Astrocyte (in vitro differentiated cells and primary cell): ENCODE data around the gene KCNK10. TPM values are rescaled to one million over a fixed set of nuclear protein-coding genes. Genes with fewer than 3 reads are reported as not detected.

ENCODE experiments used
- DNase-seq: peaks from one replicate; pipeline ENCODE4 v3.0.0-alpha.2; 2010; ENCODE audit warnings: low read depth
- FAIRE-seq: peaks from 2 replicates; lab custom pipeline; 2011; peaks lifted over from hg19 to GRCh38; lab: Jason Lieb, UNC
- H2AFZ ChIP-seq: 2 replicates; pipeline ENCODE4 v1.6.0; 2012; ENCODE audit warnings: low read depth, low read length, inconsistent platforms
- H3K27ac ChIP-seq: 2 replicates; pipeline ENCODE4 v1.5.1; 2011; ENCODE audit warnings: low read depth, low read length, inconsistent platforms
- H3K27me3 ChIP-seq: 2 replicates; pipeline ENCODE4 v1.6.0; 2011; ENCODE audit warnings: low read length, inconsistent platforms; ENCODE audit not compliant: insufficient read depth
- H3K36me3 ChIP-seq: 2 replicates; pipeline ENCODE4 v1.5.1; 2011; ENCODE audit warnings: low read length, inconsistent platforms; ENCODE audit not compliant: insufficient read depth
- H3K4me1 ChIP-seq: 2 replicates; pipeline ENCODE4 v1.5.1; 2011; ENCODE audit warnings: low read length, inconsistent platforms; ENCODE audit not compliant: insufficient read depth
- H3K4me2 ChIP-seq: 2 replicates; pipeline ENCODE4 v1.6.0; 2012; ENCODE audit warnings: low read length, inconsistent platforms
- H3K4me3 ChIP-seq: 2 replicates; pipeline ENCODE4 v1.5.1; 2011; ENCODE audit warnings: low read depth, mild to moderate bottlenecking, low read length, inconsistent platforms; ENCODE audit not compliant: insufficient read depth
- H3K79me2 ChIP-seq: 2 replicates; pipeline ENCODE4 v1.6.0; 2012; ENCODE audit warnings: mild to moderate bottlenecking, low read length, inconsistent platforms; ENCODE audit not compliant: insufficient read depth
- H3K9ac ChIP-seq: 2 replicates; pipeline ENCODE4 v1.6.0; 2012; ENCODE audit warnings: mild to moderate bottlenecking, low read length, inconsistent platforms
- H3K9me3 ChIP-seq: 2 replicates; pipeline ENCODE4 v1.5.1; 2012; ENCODE audit warnings: low read depth, mild to moderate bottlenecking, low read length, inconsistent platforms; ENCODE audit not compliant: insufficient read depth
- H4K20me1 ChIP-seq: 2 replicates; pipeline ENCODE4 v1.6.0; 2012; ENCODE audit warnings: low read length, inconsistent platforms; ENCODE audit not compliant: insufficient read depth
- H3K27ac Mint-ChIP-seq: one replicate; pipeline ENCODE4 v1.8.0; 2021; ENCODE audit warnings: mild to moderate bottlenecking, mixed read lengths; ENCODE audit not compliant: unreplicated experiment
- H3K27me3 Mint-ChIP-seq: one replicate; pipeline ENCODE4 v1.8.0; 2021; ENCODE audit warnings: low read depth, mixed read lengths; ENCODE audit not compliant: unreplicated experiment
- H3K36me3 Mint-ChIP-seq: one replicate; pipeline ENCODE4 v1.8.0; 2021; ENCODE audit warnings: low read depth, mixed read lengths; ENCODE audit not compliant: unreplicated experiment
- H3K4me1 Mint-ChIP-seq: one replicate; pipeline ENCODE4 v1.8.0; 2021; ENCODE audit warnings: low read depth, mixed read lengths; ENCODE audit not compliant: unreplicated experiment
- H3K4me3 Mint-ChIP-seq: one replicate; pipeline ENCODE4 v1.8.0; 2021; ENCODE audit warnings: mild to moderate bottlenecking, moderate library complexity, mixed read lengths; ENCODE audit not compliant: unreplicated experiment
- H3K9me3 Mint-ChIP-seq: one replicate; pipeline ENCODE4 v1.8.0; 2021; ENCODE audit warnings: mild to moderate bottlenecking, mixed read lengths; ENCODE audit not compliant: unreplicated experiment
- EZH2 ChIP-seq: IDR thresholded peaks from 2 replicates; pipeline ENCODE4 v1.6.1; 2012; ENCODE audit warnings: mild to moderate bottlenecking, low read length, inconsistent platforms; ENCODE audit not compliant: insufficient read depth
- total RNA-seq: library from RNA; stranded (reverse); gene quantifications from 2 replicates; pipeline ENCODE4 v1.2.1, GENCODE V29; 2021
- TF ChIP-seq, protein P1 (sequence below): IDR thresholded peaks from 2 replicates; pipeline ENCODE4 v1.5.1; 2011; ENCODE audit warnings: low read depth, mild to moderate bottlenecking, inconsistent platforms, low read length, moderate library complexity; ENCODE audit not compliant: insufficient read depth

KCNK10 gene
- total RNA-seq, 1 donor from 2014 or later = 0.14 TPM

DNA sequence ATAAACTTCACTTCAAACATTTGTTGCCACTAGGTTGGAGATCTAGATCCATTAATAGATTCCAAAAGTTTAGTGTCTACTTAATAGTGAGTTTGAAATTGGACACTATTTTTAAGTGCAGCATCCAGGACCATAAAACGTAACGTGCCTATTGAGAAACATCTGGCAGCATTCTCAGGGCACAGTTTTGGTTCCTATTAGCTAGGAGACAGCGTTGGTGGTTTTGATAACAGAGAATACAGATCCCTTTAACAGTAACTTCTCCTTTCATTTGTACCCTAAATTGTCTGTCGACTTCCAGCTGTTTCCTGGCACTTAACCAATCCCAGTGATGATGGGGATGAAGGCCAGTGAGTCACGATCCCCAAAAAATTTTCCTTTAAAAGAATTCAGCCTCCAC is 25.8 kb downstream of the KCNK10 start:
- H3K9me3 ChIP-seq = no peaks in the 10 kb centered on the region
- Mint-ChIP-seq H3K9me3 (peaks cover 2% of the 10 kb centered on the region), H3K27me3 (peaks cover 9% of the 10 kb centered on the region), H3K4me3 (no peak overlapping the region), H3K27ac (no peak overlapping the region), H3K4me1 (no peaks in the 10 kb centered on the region), H3K36me3 (no peaks in the 10 kb centered on the region)
- no peak overlapping the region for H2AFZ ChIP-seq
- H3K79me2 ChIP-seq = no peaks in the 10 kb centered on the region
- TF ChIP-seq, protein P1, sequence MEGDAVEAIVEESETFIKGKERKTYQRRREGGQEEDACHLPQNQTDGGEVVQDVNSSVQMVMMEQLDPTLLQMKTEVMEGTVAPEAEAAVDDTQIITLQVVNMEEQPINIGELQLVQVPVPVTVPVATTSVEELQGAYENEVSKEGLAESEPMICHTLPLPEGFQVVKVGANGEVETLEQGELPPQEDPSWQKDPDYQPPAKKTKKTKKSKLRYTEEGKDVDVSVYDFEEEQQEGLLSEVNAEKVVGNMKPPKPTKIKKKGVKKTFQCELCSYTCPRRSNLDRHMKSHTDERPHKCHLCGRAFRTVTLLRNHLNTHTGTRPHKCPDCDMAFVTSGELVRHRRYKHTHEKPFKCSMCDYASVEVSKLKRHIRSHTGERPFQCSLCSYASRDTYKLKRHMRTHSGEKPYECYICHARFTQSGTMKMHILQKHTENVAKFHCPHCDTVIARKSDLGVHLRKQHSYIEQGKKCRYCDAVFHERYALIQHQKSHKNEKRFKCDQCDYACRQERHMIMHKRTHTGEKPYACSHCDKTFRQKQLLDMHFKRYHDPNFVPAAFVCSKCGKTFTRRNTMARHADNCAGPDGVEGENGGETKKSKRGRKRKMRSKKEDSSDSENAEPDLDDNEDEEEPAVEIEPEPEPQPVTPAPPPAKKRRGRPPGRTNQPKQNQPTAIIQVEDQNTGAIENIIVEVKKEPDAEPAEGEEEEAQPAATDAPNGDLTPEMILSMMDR = no peak
- TF ChIP-seq EZH2 = no peak
- no peak overlapping the region for H3K4me3 ChIP-seq
- H3K27ac ChIP-seq = no peak overlapping the region
- no peaks in the 10 kb centered on the region for H4K20me1 ChIP-seq
- no peak overlapping the region for H3K4me2 ChIP-seq
- H3K9ac ChIP-seq = no peak overlapping the region
- H3K36me3 ChIP-seq = no peaks in the 10 kb centered on the region
- DNase-seq (no peak), FAIRE-seq (no peak)
- H3K4me1 ChIP-seq = no peaks in the 10 kb centered on the region
- H3K27me3 ChIP-seq = no peaks in the 10 kb centered on the region

DNA sequence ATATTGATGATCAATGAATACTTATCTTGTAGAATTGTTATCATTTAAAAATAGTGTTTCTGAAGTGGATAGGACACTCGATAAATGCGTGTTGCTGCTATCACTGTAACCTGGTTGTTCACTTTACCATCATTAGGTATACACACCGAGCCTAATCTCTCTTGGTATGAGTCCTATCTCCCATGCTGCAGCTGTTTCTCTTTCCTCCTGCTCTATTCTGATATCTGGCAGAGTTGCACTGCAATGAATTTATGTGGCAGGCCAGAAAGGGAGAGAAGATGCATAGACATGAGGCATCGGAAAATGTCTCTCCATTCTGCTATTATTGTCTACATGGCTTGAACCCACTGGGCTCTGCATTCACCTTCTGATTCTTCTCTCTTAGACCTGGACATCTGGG is 26.7 kb downstream of the KCNK10 start:
- Histone ChIP-seq H3K9me3 (no peaks in the 10 kb centered on the region), H3K4me1 (no peaks in the 10 kb centered on the region), H2AFZ (no peak overlapping the region), H3K27ac (no peak overlapping the region), H3K4me3 (no peak overlapping the region), H3K27me3 (no peaks in the 10 kb centered on the region), H4K20me1 (no peaks in the 10 kb centered on the region), H3K9ac (no peak overlapping the region), H3K4me2 (no peak overlapping the region), H3K36me3 (no peaks in the 10 kb centered on the region), H3K79me2 (no peaks in the 10 kb centered on the region)
- no peaks in the 10 kb centered on the region for H3K4me1 Mint-ChIP-seq
- no peak overlapping the region for H3K27ac Mint-ChIP-seq
- no peak overlapping the region for H3K4me3 Mint-ChIP-seq
- FAIRE-seq (no peak), DNase-seq (no peak)
- no peaks in the 10 kb centered on the region for H3K36me3 Mint-ChIP-seq
- H3K9me3 Mint-ChIP-seq = no peaks in the 10 kb centered on the region
- H3K27me3 Mint-ChIP-seq = peaks cover 11% of the 10 kb centered on the region
- TF ChIP-seq EZH2 = no peak
- TF ChIP-seq, protein P1 = no peak

DNA sequence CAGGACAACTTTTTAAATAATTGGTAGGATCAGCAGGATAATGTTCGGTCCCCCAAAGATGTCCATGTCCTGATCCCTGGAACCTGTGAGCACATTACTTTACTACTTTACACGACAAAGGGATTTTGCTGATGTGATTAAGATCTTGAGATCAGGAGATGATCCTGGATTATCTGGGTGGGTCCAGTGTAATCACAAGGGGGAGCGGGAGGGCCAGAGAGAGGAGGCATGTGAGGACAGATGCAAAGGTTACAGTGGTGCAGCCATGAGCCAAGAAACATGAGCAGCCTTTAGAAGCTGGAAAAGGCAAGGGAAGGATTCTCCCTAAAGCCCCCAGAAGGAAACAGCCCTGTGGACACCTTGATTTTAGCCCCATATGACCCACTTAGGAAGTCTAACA is 33.1 kb downstream of the KCNK10 start:
- H3K4me1 ChIP-seq = no peaks in the 10 kb centered on the region
- H2AFZ ChIP-seq = no peak overlapping the region
- no peaks in the 10 kb centered on the region for H3K27me3 ChIP-seq
- H3K79me2 ChIP-seq = no peaks in the 10 kb centered on the region
- H3K4me3 ChIP-seq = no peak overlapping the region
- no peaks in the 10 kb centered on the region for H3K36me3 ChIP-seq
- TF ChIP-seq, protein P1 = no peak
- TF ChIP-seq EZH2 = no peak
- H3K27me3 Mint-ChIP-seq = peaks cover 2% of the 10 kb centered on the region
- FAIRE-seq = no peak
- no peak for DNase-seq
- H3K36me3 Mint-ChIP-seq = no peaks in the 10 kb centered on the region
- H4K20me1 ChIP-seq = no peaks in the 10 kb centered on the region
- no peak overlapping the region for H3K4me2 ChIP-seq
- no peaks in the 10 kb centered on the region for H3K9me3 Mint-ChIP-seq
- H3K9ac ChIP-seq = no peak overlapping the region
- no peak overlapping the region for H3K27ac Mint-ChIP-seq
- no peak overlapping the region for H3K27ac ChIP-seq
- no peak overlapping the region for H3K4me3 Mint-ChIP-seq
- H3K4me1 Mint-ChIP-seq = no peaks in the 10 kb centered on the region
- H3K9me3 ChIP-seq = no peaks in the 10 kb centered on the region
